T-helper 2 cell treated with Interferon-gamma antibody and Interleukin-4, amounts not matched to agents 100 ng/mL and 5 ng/mL, for 36 hours (primary cell): Measurements from ENCODE around the gene LGALS7B. TPM values are rescaled to one million over a fixed set of nuclear protein-coding genes. Genes with fewer than 3 reads are reported as not detected.
"Not testable (repeated sequence)": the region's sequence is repeated elsewhere in the genome, so short reads cannot be mapped to it uniquely, and the experiment has no call there.

ENCODE experiments used
- intact Hi-C: fragments of 100-400 bp; cut with micrococcal nuclease; formaldehyde crosslinking; loops from one replicate; pipeline ENCODE4 v1.15.1; 2023
- total RNA-seq: library from RNA; stranded (reverse); gene quantifications from 2 replicates; pipeline ENCODE4 v1.2.3, GENCODE V29; 2022

LGALS7B gene
- total RNA-seq, 1 donor from 2014 or later, result not detected

GRCh38 chr19:38795549-38795948, 6.5 kb downstream of the LGALS7B start:
- intact Hi-C loops, result no loop called here

DNA sequence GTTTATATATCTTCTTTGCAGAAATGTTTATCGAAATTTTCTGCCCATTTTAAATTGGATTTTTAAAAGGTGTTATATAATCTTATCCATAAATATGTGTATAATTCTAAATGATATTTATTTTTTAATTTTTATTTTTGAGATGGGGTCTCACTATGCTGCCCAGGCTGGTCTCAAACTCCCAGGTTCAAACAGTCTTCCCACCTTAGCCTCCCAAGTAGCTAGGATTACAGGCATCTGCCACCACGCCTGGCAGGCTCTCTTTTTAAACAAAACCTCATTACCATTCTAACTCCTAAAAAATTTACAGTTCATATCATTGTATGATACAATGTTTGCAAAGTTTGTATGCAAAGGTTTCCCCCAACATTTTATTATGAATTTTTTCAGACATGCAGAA, 7.2 kb downstream of the LGALS7B start:
- intact Hi-C loops, result no loop called here

DNA sequence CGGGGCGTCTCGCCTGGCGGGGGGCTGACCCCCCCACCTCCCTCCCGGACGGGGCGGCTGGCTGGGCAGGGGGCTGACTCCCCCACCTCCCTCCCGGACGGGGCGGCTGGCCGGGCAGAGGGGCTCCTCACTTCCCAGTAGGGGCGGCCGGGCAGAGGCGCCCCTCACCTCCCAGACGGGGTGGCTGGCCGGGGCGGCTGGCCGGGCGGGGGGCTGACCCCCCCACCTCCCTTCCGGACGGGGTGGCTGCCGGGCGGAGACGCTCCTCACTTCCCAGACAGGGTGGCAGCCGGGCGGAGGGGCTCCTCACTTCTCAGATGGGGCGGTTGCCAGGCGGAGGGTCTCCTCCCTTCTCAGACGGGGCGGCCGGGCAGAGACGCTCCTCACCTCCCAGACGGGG, 8.8 kb downstream of the LGALS7B start:
- intact Hi-C loops, result not testable (repeated sequence)

- intact Hi-C loops, result no loop called here
Observed at GRCh38 chr19:38799104-38799503, 10.1 kb downstream of the LGALS7B start.

- intact Hi-C loops, result no loop called here
Observed at GRCh38 chr19:38800577-38801347, 11.8 kb downstream of the LGALS7B start.

DNA sequence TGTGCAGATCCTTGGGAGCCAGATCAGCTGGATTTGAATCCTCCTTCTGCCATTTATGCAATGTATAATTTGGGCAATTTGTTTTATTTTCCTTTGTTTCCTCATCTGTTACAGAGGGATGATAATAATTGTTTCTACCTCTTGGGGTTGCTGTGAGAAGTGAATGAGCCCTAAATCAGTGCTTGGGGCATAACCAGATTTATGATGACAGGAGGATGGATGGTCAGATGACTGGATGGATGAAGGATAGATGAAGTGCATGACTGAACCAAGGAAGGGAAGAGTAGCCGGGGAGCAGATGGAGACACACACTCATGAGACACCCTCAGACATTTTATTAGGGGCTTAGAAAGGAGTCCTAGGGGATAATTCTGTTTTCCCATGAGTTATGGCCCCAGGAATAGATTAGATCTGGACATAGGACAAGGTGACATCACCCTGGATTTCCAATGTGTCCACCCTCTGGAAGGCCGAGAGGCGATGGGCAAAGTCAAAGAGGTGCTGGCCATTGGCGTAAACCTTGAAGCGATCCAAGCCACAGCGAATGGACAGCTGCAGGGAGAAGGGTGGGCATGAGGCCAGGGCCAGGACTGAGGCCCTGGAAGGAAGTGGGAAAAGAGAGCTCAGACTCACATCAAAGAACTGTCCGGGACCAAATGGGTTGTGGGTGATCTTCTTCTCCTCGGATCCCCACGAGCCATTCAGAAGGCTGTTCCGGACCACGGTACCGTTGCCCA, 12.5 kb downstream of the LGALS7B start:
- intact Hi-C loops, result no loop called here

GRCh38 chr19:38803543-38803942, 14.5 kb downstream of the LGALS7B start:
- intact Hi-C loops, result no loop called here

DNA sequence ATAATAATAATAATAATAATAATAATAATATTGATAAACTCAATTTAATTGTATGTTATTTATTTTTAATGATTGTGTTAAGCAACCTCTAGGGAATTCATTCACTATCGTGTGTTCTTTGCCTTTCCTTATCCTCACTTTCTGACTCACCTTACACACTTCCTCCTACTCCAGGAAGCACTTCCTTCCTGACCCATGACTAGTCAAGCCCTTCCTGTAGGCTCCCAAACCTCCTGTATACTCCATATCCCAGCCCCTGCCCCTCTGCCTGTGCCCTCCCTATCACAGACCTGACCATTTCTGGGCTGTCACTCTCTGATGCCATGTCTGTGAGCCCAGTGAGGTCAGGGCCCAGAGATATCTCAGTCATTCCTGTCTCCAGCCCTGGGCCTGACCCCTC, 16.2 kb downstream of the LGALS7B start:
- intact Hi-C loops, result no loop called here

DNA sequence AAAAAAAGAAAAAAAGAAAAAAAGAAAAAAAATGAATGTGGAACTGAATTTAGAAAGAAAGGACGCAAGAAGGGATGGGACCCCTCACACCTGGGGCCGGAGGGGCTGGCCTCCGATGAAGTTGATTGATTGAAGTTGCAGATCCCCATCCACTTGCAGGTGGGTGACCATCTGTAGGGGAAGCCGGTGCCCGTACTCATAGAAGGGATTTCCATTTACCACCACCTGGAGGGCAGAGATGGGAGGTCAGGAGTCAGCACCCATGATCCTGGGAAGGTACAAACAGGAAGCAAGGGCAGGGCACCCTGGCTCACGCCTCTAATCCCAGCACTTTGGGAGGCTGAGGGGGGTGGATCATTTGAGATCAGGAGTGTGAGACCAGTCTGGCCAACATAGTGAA, 17.4 kb downstream of the LGALS7B start:
- intact Hi-C loops, result no loop called here

DNA sequence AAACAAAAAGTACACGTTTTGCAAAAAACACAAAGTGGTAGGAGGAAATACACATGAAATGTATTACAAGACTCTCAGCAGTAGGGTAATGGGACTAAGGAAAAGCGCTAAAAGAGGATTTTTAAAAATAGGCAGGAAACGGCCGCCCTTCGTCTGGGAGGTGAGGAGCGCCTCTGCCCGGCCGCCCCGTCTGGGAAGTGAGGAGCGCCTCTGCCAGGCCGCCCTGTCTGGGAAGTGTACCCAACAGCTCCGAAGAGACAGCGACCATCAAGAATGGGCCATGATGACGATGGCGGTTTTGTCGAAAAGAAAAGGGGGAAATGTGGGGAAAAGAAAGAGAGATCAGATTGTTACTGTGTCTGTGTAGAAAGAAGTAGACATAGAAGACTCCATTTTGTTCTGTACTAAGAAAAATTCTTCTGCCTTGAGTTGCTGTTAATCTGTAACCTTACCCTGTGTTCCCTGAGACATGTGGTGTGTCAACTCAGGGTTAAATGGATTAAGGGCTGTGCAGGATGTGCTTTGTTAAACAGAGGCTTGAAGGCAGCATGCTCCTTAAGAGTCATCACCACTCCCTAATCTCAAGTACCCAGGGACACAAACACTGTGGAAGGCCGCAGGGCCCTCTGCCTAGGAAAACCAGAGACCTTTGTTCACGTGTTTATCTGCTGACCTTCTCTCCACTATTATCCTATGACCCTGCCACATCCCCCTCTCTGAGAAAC, 18.5 kb downstream of the LGALS7B start:
- intact Hi-C loops, result not testable (repeated sequence)

GRCh38 chr19:38808741-38809140, 19.7 kb downstream of the LGALS7B start:
- intact Hi-C loops, result no loop called here

GRCh38 chr19:38809592-38810252, 20.7 kb downstream of the LGALS7B start:
- intact Hi-C loops, result no loop called here

DNA sequence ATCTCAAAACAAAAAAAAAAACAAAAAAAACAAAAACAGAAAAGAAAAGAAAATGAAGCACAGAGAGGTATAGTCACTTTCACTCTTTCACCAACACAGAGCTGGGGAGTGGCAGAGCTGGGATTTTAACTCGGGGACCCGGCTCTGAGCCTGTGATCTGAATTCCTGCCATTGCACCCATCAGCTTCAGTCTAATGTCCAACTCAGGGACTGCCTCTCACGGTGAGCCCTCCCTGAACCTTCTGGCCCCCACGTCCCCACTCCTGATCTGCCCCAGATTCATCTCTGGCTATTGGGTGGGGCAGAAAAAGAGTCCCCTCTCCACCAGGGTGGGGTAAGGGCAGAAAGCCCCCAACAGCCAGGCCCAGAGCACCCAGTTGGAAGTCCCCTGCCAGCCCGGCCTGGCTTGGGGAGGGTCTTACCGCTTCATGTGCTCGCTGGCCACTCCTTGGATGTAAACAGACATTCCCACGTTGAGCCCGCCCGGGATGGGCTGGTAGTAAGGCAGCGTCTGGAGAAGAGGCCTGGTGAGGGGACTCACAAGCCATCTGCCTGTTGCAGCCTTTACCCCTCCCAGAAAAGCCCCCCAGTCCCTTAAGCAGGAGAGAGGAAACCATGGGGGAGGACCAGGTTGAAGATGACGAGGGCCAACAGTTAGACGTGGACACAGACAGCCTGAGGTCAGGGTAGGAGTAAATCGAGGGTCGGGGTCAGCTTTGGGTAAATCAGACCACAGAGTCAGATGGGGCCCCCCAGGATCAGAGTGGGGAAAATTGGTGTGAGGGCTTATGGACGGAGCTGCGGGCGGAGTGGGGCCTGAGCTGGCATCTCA, 23.2 kb downstream of the LGALS7B start:
- intact Hi-C loops, result no loop called here

- intact Hi-C loops, result no loop called here
Observed at GRCh38 chr19:38812841-38813320, 23.9 kb downstream of the LGALS7B start, which contains the start of gene LGALS4. Gene LGALS4, minus strand, starts transcription at chr19:38812945. Its CDS starts 59 bp downstream, at chr19:38812886.

GRCh38 chr19:38813323-38813722, 24.3 kb downstream of the LGALS7B start:
- intact Hi-C loops, result no loop called here

DNA sequence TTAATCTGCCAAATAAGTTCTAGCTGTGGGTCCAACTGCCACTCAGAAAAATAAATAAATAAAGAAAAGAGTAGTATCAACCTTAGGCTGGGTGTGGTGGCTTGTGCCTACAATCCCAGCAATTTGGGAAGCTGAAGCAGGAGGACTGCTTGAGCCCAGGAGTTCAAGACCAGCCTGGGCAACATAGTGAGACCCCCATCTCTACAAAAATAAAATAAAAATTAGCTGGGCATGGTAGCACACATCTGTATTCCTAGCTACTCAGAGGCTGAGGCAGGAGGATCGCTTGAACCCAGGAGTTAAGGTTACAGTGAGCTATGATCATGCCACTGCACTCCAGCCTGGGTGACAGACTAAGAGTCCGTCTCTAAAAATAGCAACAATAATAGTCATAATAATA, 24.9 kb downstream of the LGALS7B start:
- intact Hi-C loops, result not testable (repeated sequence)

DNA sequence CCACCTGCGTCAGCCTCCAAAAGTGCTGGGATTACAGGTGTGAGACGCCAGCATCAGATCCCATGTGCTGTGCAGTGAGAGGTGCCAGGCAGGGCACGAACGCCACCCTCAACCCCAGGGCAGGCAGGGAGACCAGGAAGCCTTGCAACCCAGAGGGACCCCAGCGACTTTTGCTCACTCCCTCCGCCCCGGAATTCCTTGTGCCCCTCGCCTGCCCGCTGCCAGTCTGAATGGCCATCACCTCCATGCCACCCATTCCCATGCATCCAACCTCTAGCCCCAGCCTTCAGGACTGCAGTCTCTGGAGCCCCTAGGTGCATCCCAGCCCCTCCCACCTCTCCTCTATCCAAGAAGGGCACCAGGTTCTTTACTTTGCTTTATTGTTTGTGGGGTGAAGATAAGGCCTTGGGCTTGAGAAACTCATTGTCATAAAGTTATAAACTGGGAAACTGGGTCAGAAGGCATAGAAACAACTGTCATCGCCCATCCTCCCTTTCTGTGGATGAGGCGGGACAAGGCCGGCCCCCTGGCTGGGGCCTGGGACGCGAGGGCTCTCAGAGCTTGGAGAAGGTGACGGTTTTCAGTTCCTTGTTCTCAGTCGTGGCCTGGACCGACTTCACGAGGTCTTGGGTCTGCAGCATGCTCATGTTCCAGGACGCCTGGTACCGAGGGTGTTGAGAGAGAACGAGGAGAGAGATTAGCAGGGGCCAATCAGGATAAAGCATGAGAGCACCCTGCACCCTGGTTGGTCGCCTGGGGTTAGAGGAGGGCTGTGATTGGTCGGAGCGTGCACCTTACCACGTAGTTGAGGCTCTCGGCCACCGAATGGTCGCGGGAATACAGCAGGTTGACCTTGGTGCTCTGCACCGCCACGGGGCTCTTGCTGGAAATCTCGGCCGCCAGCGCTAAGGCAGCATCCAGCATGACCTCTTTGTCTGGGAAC, 26.3 kb downstream of the LGALS7B start:
- intact Hi-C loops, result no loop called here

DNA sequence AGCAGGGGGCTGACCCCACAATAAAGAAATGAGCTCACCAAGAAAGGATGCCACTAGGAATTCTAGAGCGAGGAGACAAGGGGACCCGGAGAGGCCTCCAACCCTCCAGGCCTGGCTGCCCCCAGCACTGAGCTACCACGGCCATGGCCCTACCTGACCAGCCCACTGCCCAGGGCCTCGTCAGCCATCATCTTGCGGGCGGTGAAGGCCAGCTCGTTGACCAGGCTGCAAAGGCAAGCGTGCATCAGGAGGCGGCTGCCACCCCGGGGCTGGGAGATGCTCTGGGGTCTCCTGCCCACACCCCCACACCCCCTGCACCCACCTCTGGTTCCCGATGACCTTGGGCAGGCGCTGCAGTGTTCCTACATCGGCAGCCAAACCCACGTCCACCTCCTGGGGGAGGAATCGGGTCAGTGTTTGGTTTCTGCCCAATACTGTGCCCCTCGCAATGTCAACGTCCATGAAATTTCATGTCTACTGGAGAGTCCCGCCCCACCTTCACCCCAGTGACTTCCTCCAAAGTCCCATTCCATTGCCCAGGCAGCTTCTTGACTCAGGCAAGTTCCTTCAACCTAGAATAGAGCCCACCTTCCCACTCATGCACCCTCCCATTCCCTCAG, 27.2 kb downstream of the LGALS7B start:
- intact Hi-C loops, result no loop called here

DNA sequence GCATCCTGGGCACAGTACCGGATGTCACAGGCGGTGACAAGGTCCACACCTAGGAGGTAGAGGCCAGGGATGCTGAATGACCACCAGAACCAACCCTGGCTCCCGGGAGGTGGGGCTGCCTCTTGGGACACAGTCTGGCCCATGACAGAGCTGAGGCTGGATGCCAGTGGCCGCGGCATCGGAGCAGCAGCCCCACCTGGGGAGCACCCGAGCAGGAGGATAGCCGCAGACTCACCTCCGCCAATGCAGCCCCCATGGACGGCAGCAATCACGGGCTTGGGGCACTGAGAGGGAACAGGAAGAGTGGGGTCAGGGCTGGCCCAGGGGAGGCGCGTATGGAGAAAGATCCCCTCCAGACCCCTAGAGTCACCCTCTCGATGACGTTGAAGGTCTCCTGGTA, 28.1 kb downstream of the LGALS7B start:
- intact Hi-C loops, result no loop called here
